ENCODE results near the gene ARHGAP26.

DNA sequence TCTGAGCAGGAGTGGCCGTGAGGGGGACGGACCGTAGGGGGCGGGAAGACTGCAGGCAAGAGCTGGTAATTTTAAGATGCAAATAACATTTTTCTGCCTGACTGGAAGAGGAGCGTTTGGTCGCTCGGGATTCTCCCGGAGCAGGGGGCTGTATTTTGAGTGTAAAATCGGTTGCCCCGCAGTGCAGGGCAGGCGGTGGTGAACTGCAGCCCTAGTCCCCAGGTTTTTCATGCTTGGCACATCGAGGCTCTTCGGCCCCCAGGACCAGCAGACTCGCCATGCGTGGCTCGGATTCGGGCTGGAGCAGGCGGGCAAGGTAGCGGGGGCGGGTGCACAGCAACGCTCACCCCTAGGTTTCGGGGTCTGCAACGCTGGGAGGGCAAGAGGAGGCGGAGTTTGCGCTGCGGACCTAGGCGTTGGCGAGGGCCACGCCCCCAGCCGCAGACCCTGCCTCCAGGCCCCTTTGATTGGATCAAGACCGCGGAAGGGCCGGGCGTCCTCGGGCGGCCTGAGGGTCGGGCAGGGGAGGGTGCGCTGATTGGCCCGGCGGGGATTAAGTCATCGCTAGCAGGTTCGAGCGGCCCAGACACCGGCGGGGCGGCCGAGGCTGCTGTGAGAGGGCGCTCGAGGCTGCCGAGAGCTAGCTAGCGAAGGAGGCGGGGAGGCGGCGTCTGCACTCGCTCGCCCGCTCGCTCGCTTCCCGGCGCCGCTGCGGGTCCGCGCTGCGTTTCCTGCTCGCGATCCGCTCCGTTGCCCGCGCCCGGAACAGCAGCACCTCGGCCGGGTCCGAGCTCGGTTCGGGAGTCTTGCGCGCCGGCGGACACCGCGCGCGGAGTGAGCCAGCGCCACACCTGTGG lies at the start of gene ARHGAP26:
- no peak for TF ChIP-seq ZNF274 (IDR thresholded peaks at IDR 0.05; ENCODE audit: low read depth, low read length)
- TF ChIP-seq YY1 (IDR thresholded peaks at IDR 0.05; ENCODE audit: insufficient read depth, insufficient read length): no peak
- TF ChIP-seq SUZ12 (IDR thresholded peaks at IDR 0.05; ENCODE audit: extremely low read depth, insufficient read depth, insufficient read length): no peak

Measured in NT2/D1 (cell line).